Upper lobe of right lung (tissue), 1 donor: ENCODE results near the gene NDFIP1. TPM values are rescaled to one million over a fixed set of nuclear protein-coding genes. Genes with fewer than 3 reads are reported as not detected.
"Not testable (repeated sequence)": the region's sequence is repeated elsewhere in the genome, so short reads cannot be mapped to it uniquely, and the experiment has no call there.

Experiments used
- ATAC-seq: fragments of 200-7000 bp; cut with Tn5 transposase; one replicate; pipeline ENCODE4 v1.9.1; 2020; ENCODE audit warnings: mild to moderate bottlenecking, moderate library complexity
- DNase-seq: peaks from one replicate; pipeline ENCODE4 v3.0.0-alpha.2; 2020
- H3K27ac ChIP-seq: fragments of 200-600 bp; one replicate; pipeline ENCODE4 v1.8.0; 2022
- H3K27me3 ChIP-seq: fragments of 200-600 bp; one replicate; pipeline ENCODE4 v1.8.0; 2022; ENCODE audit warnings: mild to moderate bottlenecking
- H3K36me3 ChIP-seq: fragments of 200-600 bp; one replicate; pipeline ENCODE4 v1.8.0; 2022
- H3K4me1 ChIP-seq: fragments of 200-600 bp; one replicate; pipeline ENCODE4 v1.8.0; 2022
- H3K4me3 ChIP-seq: fragments of 200-600 bp; one replicate; pipeline ENCODE4 v1.8.0; 2022; ENCODE audit warnings: mild to moderate bottlenecking
- H3K9me3 ChIP-seq: fragments of 200-600 bp; one replicate; pipeline ENCODE4 v1.8.0; 2022
- CTCF ChIP-seq: fragments of 200-600 bp; IDR thresholded peaks from one replicate; pipeline ENCODE4 v1.8.0; 2022; ENCODE audit warnings: antibody characterized with exemption
- intact Hi-C: fragments of 100-400 bp; cut with DNase I; formaldehyde crosslinking; loops from one replicate; pipeline ENCODE4 v1.11.0; 2022
- total RNA-seq: library from RNA; stranded (reverse); fragmentation: NEBNext Ultra II Directional; extraction: Animal tissue kit (Norgen Biotek cat#: 25700); gene quantifications from one replicate; pipeline ENCODE4 v1.2.1, GENCODE V29; 2021
- donor health status: DM: no; HTN: yes; CAD: no; lungs with severe emphysema.

The NDFIP1 gene
- total RNA-seq, 1 donor from 2014 or later, result 68.1 TPM

DNA sequence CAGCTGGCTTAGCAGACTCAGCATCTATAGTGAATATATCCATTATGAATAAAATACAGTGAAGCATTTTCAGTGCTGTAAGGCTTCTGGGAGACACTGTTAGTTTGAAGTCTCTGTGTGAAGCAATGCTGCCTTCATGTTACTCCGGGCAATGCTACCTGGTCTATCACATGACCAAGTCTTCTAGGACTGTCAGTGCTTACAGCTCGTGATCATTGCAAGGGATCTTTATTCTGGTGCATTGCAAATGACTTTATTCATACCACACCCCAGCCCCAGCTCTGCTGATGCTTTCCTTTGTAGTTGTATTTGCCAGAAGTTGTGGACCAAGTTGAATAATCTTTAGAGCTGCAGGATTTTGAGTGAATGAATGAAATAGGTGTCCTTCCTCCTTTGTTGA is 21.9 kb upstream of the NDFIP1 start:
- Histone ChIP-seq H3K4me1 (peaks cover 5% of the 10 kb centered on the region), H3K4me3 (no peak overlapping the region), H3K27ac (no peak overlapping the region), H3K27me3 (no peaks in the 10 kb centered on the region), H3K36me3 (no peaks in the 10 kb centered on the region), H3K9me3 (no peaks in the 10 kb centered on the region)
- no peak for TF ChIP-seq CTCF
- ATAC-seq, result no peak
- DNase-seq, result no peak
- intact Hi-C loops, result no loop called here

DNA sequence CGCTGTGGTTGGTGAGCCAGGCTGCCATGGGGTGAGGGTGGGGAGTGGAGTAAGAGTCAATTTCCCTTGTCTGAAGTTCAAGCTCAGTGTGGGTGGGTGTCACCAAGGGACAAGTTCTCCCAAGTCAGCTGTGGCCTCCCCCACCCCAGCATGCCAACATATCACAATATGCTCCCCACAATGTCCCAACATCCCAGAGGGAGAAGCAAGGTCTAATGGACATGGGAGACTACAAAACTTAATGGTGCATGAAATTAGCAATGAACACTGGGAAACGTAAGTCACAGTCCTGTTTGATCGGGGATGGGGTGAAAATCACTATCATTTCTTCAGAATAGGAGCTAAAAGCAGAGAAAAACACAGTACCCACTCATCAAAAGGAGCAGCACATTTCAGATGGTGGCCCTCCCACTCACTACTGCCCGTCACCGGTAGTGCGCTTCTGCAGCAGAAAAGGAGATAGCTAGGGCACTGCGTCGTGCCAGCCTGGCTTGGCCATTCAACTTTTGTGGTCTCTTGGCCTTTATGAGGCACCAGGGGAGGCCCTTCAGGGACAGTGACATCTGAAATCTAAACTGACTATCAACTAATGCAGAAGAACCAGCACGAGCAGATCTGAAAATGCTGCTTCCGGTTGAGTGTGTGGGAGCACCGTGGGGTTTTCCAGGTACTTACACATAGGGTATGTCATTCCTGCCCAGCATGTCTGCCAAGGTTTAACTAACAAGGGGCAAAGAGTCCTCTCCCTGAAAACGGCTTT is 20.5 kb upstream of the NDFIP1 start:
- no peak for DNase-seq
- H3K27me3 ChIP-seq, result no peaks in the 10 kb centered on the region
- no peaks in the 10 kb centered on the region for H3K36me3 ChIP-seq
- H3K4me3 ChIP-seq, result no peak overlapping the region
- ATAC-seq, result no peak
- no peaks in the 10 kb centered on the region for H3K9me3 ChIP-seq
- H3K4me1 ChIP-seq, result peaks cover 5% of the 10 kb centered on the region
- intact Hi-C loops, result no loop called here
- TF ChIP-seq CTCF, result no peak
- no peak overlapping the region for H3K27ac ChIP-seq

GRCh38 chr5:142088855-142089479 is 19.6 kb upstream of the NDFIP1 start:
- intact Hi-C loops, H3K4me1 ChIP-seq, DNase-seq, H3K27me3 ChIP-seq, H3K36me3 ChIP-seq, H3K9me3 ChIP-seq, H3K27ac ChIP-seq, ATAC-seq, H3K4me3 ChIP-seq: not testable (repeated sequence)

- DNase-seq (no peak), ATAC-seq (no peak)
- H3K27me3 ChIP-seq, result no peaks in the 10 kb centered on the region
- H3K27ac ChIP-seq, result no peak overlapping the region
- intact Hi-C loops, result no loop called here
- peaks cover 14% of the 10 kb centered on the region for H3K4me1 ChIP-seq
- no peak overlapping the region for H3K4me3 ChIP-seq
- no peak for TF ChIP-seq CTCF
- no peaks in the 10 kb centered on the region for H3K9me3 ChIP-seq
- no peaks in the 10 kb centered on the region for H3K36me3 ChIP-seq
Measured at GRCh38 chr5:142091012-142091411, 17.6 kb upstream of the NDFIP1 start.

DNA sequence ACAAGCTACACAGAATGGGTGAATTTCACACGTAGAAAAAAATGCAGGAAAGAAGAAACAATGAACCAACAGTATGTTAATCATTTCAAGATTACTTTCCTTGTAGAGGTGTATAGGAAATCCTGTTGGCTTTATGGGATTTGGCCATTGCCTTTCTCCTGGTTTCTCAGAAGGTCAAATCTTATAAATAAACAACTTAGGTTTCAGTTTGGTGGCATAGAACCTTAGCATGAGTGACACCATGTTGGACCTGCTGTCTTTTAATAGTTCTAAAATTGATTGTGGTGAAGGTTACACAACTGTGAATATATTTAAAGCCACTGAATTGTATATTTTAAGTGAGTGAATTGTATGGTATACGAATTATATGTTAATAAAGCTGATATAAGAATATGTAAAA is 16.7 kb upstream of the NDFIP1 start:
- Histone ChIP-seq H3K4me3 (no peak overlapping the region), H3K4me1 (peaks cover 14% of the 10 kb centered on the region), H3K27ac (no peak overlapping the region), H3K36me3 (no peaks in the 10 kb centered on the region), H3K9me3 (no peaks in the 10 kb centered on the region), H3K27me3 (no peaks in the 10 kb centered on the region)
- DNase-seq (no peak), ATAC-seq (no peak)
- intact Hi-C loops, result no loop called here
- no peak for TF ChIP-seq CTCF

DNA sequence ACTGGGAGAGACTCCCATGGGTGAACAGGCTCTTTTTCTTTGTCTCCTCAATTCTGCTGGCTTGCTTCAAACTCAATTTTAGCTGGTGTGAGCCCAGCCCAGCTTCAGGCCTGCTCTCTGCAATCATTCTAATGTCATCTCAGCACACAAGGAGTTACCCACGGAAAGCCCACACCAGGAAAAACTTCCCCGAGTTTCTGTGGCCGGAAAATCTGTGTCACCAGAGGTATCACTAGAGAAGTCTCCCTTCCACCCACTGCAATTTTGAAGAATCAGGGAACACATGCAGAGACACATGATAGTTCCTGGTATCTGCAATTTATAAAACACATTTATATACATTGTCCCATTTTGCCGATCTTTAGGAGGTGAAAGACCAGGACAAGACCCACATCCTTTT is 13.5 kb upstream of the NDFIP1 start:
- Histone ChIP-seq H3K36me3 (no peaks in the 10 kb centered on the region), H3K4me1 (peaks cover 9% of the 10 kb centered on the region), H3K27me3 (no peaks in the 10 kb centered on the region), H3K27ac (peak overlapping the region; percentile 38), H3K9me3 (no peaks in the 10 kb centered on the region), H3K4me3 (no peak overlapping the region)
- DNase-seq (no peak), ATAC-seq (no peak)
- no peak for TF ChIP-seq CTCF
- intact Hi-C loops, result no loop called here
